GM23248 (cell line): ENCODE data around the gene MYOM1.

Source experiments
- EZH2 ChIP-seq: fragments of 200-600 bp; sonication (generic); IDR thresholded peaks from 2 replicates; pipeline ENCODE4 v1.6.1; 2018; ENCODE audit warnings: antibody characterized with exemption, mild to moderate bottlenecking; ENCODE audit not compliant: insufficient read depth, poor library complexity, severe bottlenecking
- EZH2phosphoT487 ChIP-seq: fragments of 200-600 bp; sonication (generic); IDR thresholded peaks from 2 replicates; pipeline ENCODE4 v1.6.1; 2018; ENCODE audit warnings: antibody characterized with exemption, moderate library complexity, mild to moderate bottlenecking, low read depth; ENCODE audit not compliant: insufficient read depth

GRCh38 chr18:3150274-3150673 lies 69.5 kb downstream of the MYOM1 start:
- TF ChIP-seq EZH2 (no peak), EZH2phosphoT487 (no peak)
